ENCODE results near the gene BCL2L1.
"Not testable (repeated sequence)": the region's sequence is repeated elsewhere in the genome, so short reads cannot be mapped to it uniquely, and the experiment has no call there.

Gene BCL2L1

GRCh38 chr20:31661625-31662371, 60.9 kb downstream of the BCL2L1 start:
- peak overlapping the region; percentile 52 for H3K27ac ChIP-seq
- H3K4me1 ChIP-seq (ENCODE audit: control insufficient read depth in 1 of 2, insufficient read depth in 1 of 2, low read depth in 1 of 2, low read length in 1 of 2) = peaks cover 12 to 17% of the 10 kb centered on the region in 2 experiments
- H3K9me3 ChIP-seq = no peaks in the 10 kb centered on the region
- no peaks in the 10 kb centered on the region for H3K27me3 ChIP-seq
- peak overlapping the region; percentile 58 to 70 for H3K4me3 ChIP-seq (ENCODE audit: low read depth in 1 of 2, low read length in 1 of 2)
- H3K36me3 ChIP-seq = peaks cover 24% of the 10 kb centered on the region
- TF ChIP-seq, protein P1, sequence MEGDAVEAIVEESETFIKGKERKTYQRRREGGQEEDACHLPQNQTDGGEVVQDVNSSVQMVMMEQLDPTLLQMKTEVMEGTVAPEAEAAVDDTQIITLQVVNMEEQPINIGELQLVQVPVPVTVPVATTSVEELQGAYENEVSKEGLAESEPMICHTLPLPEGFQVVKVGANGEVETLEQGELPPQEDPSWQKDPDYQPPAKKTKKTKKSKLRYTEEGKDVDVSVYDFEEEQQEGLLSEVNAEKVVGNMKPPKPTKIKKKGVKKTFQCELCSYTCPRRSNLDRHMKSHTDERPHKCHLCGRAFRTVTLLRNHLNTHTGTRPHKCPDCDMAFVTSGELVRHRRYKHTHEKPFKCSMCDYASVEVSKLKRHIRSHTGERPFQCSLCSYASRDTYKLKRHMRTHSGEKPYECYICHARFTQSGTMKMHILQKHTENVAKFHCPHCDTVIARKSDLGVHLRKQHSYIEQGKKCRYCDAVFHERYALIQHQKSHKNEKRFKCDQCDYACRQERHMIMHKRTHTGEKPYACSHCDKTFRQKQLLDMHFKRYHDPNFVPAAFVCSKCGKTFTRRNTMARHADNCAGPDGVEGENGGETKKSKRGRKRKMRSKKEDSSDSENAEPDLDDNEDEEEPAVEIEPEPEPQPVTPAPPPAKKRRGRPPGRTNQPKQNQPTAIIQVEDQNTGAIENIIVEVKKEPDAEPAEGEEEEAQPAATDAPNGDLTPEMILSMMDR (IDR thresholded peaks at IDR 0.05) = peak; percentile 83

GRCh38 chr20:31654534-31654933, 68.1 kb downstream of the BCL2L1 start:
- no peaks in the 10 kb centered on the region for H3K36me3 ChIP-seq
- no peak overlapping the region for H3K4me3 ChIP-seq (ENCODE audit: low read depth in 1 of 2, low read length in 1 of 2)
- H3K4me1 ChIP-seq (ENCODE audit: control insufficient read depth in 1 of 2, insufficient read depth in 1 of 2, low read depth in 1 of 2, low read length in 1 of 2) = no peaks in the 10 kb centered on the region
- no peaks in the 10 kb centered on the region for H3K27me3 ChIP-seq
- TF ChIP-seq, protein P1 (IDR thresholded peaks at IDR 0.05) = no peak
- no peaks in the 10 kb centered on the region for H3K9me3 ChIP-seq
- no peak overlapping the region for H3K27ac ChIP-seq

DNA sequence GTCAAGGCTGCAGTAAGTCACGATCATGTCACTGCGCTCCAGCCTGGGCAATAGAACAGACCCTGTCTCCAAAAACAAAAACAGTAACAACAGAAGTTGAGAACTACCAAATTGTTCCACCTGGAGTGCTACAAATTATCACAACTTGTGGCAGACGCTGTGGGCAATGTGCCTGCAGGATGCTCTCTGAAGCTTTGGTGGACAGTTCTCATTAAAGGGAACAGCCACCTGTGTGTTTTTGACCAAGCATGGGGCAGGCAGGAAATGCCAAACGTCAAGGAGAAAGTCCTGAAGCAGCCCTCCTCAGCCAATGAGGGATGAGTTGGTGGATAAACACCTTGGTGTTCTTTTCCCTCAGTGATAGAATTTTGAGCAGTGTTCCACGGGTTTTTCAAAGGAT, 69.1 kb downstream of the BCL2L1 start:
- no peak overlapping the region for H3K4me3 ChIP-seq (ENCODE audit: low read depth in 1 of 2, low read length in 1 of 2)
- TF ChIP-seq, protein P1 (IDR thresholded peaks at IDR 0.05) = no peak
- no peak overlapping the region for H3K27ac ChIP-seq
- H3K36me3 ChIP-seq = no peaks in the 10 kb centered on the region
- H3K9me3 ChIP-seq = no peaks in the 10 kb centered on the region
- H3K4me1 ChIP-seq (ENCODE audit: control insufficient read depth in 1 of 2, insufficient read depth in 1 of 2, low read depth in 1 of 2, low read length in 1 of 2) = no peaks in the 10 kb centered on the region
- H3K27me3 ChIP-seq = no peaks in the 10 kb centered on the region

DNA sequence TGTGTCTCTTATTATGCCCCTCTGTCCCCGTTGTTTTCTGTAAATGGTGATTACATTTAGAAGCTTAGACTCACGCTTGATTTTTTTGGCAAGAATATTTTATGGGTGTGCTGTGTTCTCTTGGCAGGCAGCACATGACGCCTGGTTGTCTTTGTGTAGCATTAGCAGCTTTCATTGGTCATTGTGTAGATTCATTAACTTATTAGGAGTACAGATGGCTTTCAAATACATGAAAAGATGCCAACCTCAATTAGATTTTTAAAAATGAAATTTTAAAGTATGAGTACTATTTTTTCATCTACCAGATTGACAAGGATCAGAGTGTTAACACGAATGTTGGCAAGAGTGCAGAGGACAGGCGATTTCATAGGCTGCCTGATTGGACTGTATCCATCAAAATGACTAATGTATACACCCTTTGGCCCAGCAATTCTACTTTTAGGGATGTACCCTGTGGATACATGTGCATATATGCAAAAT, 69.7 kb downstream of the BCL2L1 start:
- no peaks in the 10 kb centered on the region for H3K36me3 ChIP-seq
- no peaks in the 10 kb centered on the region for H3K27me3 ChIP-seq
- H3K4me1 ChIP-seq (ENCODE audit: control insufficient read depth in 1 of 2, insufficient read depth in 1 of 2, low read depth in 1 of 2, low read length in 1 of 2) = no peaks in the 10 kb centered on the region
- TF ChIP-seq, protein P1 (IDR thresholded peaks at IDR 0.05) = no peak
- no peak overlapping the region for H3K27ac ChIP-seq
- H3K4me3 ChIP-seq (ENCODE audit: low read depth in 1 of 2, low read length in 1 of 2) = no peak overlapping the region
- H3K9me3 ChIP-seq = no peaks in the 10 kb centered on the region

GRCh38 chr20:31648104-31648503, 74.6 kb downstream of the BCL2L1 start:
- H3K27ac ChIP-seq; H3K9me3 ChIP-seq; H3K4me1 ChIP-seq (ENCODE audit: control insufficient read depth in 1 of 2, insufficient read depth in 1 of 2, low read depth in 1 of 2, low read length in 1 of 2); H3K36me3 ChIP-seq; H3K4me3 ChIP-seq (ENCODE audit: low read depth in 1 of 2, low read length in 1 of 2); H3K27me3 ChIP-seq: not testable (repeated sequence)

DNA sequence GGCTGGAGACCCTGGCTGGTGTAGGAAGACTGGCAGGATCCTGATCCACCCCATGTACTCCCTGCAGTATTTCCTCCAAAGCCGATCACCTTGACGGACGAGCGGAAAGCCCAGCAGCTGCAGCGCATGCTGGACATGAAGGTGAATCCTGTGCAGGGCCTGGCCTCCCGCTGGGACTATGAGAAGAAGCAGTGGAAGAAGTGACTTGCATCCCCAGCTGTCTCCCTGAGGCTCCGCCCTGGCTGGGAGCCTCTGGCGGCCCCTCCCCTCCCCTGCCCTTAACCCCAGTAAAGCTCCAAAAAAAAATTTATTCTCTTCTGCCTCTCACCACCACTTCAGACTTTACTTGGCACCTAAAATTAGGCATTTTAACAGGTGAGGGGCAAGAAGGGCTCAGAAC, 78.0 kb downstream of the BCL2L1 start:
- Histone ChIP-seq H3K4me3 (ENCODE audit: low read depth in 1 of 2, low read length in 1 of 2) (no peak overlapping the region), H3K27me3 (no peaks in the 10 kb centered on the region), H3K36me3 (no peaks in the 10 kb centered on the region), H3K9me3 (no peaks in the 10 kb centered on the region), H3K4me1 (ENCODE audit: control insufficient read depth in 1 of 2, insufficient read depth in 1 of 2, low read depth in 1 of 2, low read length in 1 of 2) (no peaks in the 10 kb centered on the region), H3K27ac (no peak overlapping the region)
- TF ChIP-seq, protein P1 (IDR thresholded peaks at IDR 0.05) = no peak

All from neutrophil (primary cell).